HuH-7.5 (cell line): ENCODE results near the gene SOCS1.

Experiments
- DNase-seq: peaks from one replicate; pipeline ENCODE4 v3.0.0; 2011; ENCODE audit warnings: low spot score

Gene SOCS1

GRCh38 chr16:11242658-11243057, 13.3 kb downstream of the SOCS1 start:
- DNase-seq, result no peak

GRCh38 chr16:11241480-11242204, 14.4 kb downstream of the SOCS1 start:
- DNase-seq, result no peak

GRCh38 chr16:11240636-11241473, 15.1 kb downstream of the SOCS1 start:
- no peak for DNase-seq

GRCh38 chr16:11239644-11240632, 16.1 kb downstream of the SOCS1 start:
- DNase-seq, result no peak

GRCh38 chr16:11238272-11239202, 17.5 kb downstream of the SOCS1 start:
- DNase-seq, result no peak

- no peak for DNase-seq
Observed at GRCh38 chr16:11236461-11237254, 19.3 kb downstream of the SOCS1 start.

GRCh38 chr16:11235703-11235991, 20.4 kb downstream of the SOCS1 start:
- no peak for DNase-seq

GRCh38 chr16:11234884-11235702, 20.9 kb downstream of the SOCS1 start:
- DNase-seq, result no peak

GRCh38 chr16:11233727-11234376, 22.2 kb downstream of the SOCS1 start:
- no peak for DNase-seq

- DNase-seq, result no peak
Observed at GRCh38 chr16:11232852-11233726, 22.9 kb downstream of the SOCS1 start.

- no peak for DNase-seq
Observed at GRCh38 chr16:11232302-11232851, 23.6 kb downstream of the SOCS1 start.

- DNase-seq, result no peak
Observed at GRCh38 chr16:11231367-11231970, 24.5 kb downstream of the SOCS1 start.

GRCh38 chr16:11229906-11230305, 26.1 kb downstream of the SOCS1 start:
- no peak for DNase-seq

- DNase-seq, result no peak
Observed at GRCh38 chr16:11229432-11229831, 26.6 kb downstream of the SOCS1 start.

- DNase-seq, result no peak
Observed at GRCh38 chr16:11225677-11226549, 30.1 kb downstream of the SOCS1 start.
